B cell (primary cell): Measurements from ENCODE around the gene CPS1.

ENCODE experiments used
- EZH2 ChIP-seq: IDR thresholded peaks from 2 replicates; pipeline ENCODE4 v1.6.1; 2012; ENCODE audit warnings: borderline replicate concordance, low read depth, mild to moderate bottlenecking, moderate library complexity, low read length; ENCODE audit not compliant: insufficient read depth, poor library complexity, severe bottlenecking
- TF ChIP-seq, protein P1 (sequence below): fragments of 200-600 bp; IDR thresholded peaks from one replicate; pipeline ENCODE4 v1.8.0; 2022; ENCODE audit warnings: antibody characterized with exemption, mild to moderate bottlenecking

DNA sequence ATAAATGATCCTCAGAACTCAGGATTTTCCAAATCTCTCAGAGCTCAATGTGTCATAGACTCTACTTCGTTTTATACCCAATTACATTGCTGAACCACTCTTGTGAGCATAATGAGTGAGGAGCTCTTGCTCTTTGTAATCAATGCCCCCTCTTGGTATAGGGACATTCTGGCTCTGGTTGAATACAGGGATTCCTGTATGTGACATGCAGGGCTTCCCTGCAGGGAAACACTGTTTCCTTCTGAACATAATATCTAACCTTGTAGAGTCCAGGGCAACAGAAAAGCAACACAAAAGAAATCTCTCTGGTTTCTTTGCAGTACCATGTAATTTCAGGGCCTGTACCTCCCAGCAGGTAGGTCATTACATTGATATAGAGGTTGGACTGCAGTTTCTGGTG lies 101.5 kb downstream of the CPS1 start:
- TF ChIP-seq, protein P1, sequence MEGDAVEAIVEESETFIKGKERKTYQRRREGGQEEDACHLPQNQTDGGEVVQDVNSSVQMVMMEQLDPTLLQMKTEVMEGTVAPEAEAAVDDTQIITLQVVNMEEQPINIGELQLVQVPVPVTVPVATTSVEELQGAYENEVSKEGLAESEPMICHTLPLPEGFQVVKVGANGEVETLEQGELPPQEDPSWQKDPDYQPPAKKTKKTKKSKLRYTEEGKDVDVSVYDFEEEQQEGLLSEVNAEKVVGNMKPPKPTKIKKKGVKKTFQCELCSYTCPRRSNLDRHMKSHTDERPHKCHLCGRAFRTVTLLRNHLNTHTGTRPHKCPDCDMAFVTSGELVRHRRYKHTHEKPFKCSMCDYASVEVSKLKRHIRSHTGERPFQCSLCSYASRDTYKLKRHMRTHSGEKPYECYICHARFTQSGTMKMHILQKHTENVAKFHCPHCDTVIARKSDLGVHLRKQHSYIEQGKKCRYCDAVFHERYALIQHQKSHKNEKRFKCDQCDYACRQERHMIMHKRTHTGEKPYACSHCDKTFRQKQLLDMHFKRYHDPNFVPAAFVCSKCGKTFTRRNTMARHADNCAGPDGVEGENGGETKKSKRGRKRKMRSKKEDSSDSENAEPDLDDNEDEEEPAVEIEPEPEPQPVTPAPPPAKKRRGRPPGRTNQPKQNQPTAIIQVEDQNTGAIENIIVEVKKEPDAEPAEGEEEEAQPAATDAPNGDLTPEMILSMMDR, result no peak
- no peak for TF ChIP-seq EZH2
